Activated gamma-delta T cell (primary cell): ENCODE results near the gene ARHGEF1.

Experiments used
- DNase-seq: peaks from one replicate; lab custom pipeline; 2025; lab: John Stamatoyannopoulos, UW

ARHGEF1 gene

DNA sequence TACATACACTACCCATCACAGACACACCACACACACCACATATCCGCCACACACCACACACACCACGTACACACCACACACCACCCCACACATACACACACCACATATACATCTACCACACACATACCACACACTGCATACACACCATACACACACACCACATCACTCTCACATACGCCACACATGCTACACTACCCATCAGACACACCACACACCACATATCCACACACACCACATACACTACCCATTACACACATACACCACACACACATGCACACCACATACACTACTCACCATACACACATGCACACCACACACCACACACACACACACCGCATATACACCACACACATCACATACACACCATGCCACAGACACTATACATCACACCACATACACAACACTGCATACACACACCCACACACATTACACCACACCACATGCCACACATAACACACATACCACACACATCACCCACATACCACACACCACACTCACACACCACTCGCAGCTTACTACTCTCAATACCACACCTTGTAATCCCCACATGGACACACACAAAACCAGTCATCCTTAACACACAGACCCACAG, 35.8 kb downstream of the ARHGEF1 start:
- DNase-seq: no peak

DNA sequence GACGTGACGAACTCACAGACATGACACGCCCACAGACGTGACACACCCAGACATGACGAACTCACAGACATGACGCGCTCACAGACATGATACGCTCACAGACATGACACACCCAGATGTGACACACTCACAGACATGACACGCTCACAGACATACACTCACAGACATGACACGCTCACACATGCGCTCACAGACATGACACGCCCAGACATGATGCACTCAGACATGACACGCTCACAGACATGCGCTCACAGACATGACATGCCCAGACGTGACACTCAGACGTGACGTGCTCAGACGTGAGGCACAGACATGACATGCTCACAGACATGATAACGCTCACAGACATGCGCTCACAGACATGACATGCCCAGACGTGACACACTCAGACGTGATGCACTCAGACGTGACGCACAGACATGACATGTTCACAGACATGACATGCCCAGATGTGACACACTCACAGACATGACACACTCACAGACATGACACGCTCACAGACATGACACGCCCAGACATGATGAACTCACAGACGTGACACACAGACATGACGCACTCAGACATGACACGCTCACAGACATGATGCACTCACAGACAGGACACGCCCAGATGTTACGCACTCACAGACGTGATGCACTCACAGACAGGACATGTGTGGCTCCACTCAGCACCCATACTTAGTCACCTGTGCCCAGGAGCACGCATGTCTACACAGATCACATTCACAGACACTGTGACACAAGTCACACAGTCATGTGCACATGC, 37.1 kb downstream of the ARHGEF1 start:
- DNase-seq: no peak

GRCh38 chr19:41920882-41921576, 38.0 kb downstream of the ARHGEF1 start:
- no peak for DNase-seq

- no peak for DNase-seq
Observed at GRCh38 chr19:41921577-41922576, 38.9 kb downstream of the ARHGEF1 start.

DNA sequence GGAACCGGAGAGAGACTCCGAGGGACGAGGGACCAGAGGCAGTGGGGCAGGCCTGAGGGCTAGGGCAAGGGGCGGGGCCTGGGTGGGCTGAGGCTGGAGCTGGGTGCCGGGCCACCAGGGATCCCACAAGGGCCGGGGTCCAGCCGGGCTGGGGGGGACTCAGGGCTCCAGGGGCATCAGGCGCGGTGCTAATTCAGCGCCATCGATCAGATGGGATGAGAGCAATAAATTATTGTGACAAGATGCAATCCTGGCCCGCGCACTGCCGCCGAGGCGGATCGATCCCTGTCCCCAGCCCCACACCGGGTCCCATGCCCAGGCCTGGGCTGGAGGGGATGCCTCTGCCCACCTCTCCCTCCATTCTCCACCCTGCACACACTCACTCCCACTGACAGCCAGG, 39.6 kb downstream of the ARHGEF1 start:
- no peak for DNase-seq

- no peak for DNase-seq
Observed at GRCh38 chr19:41923045-41923788, 40.2 kb downstream of the ARHGEF1 start.

DNA sequence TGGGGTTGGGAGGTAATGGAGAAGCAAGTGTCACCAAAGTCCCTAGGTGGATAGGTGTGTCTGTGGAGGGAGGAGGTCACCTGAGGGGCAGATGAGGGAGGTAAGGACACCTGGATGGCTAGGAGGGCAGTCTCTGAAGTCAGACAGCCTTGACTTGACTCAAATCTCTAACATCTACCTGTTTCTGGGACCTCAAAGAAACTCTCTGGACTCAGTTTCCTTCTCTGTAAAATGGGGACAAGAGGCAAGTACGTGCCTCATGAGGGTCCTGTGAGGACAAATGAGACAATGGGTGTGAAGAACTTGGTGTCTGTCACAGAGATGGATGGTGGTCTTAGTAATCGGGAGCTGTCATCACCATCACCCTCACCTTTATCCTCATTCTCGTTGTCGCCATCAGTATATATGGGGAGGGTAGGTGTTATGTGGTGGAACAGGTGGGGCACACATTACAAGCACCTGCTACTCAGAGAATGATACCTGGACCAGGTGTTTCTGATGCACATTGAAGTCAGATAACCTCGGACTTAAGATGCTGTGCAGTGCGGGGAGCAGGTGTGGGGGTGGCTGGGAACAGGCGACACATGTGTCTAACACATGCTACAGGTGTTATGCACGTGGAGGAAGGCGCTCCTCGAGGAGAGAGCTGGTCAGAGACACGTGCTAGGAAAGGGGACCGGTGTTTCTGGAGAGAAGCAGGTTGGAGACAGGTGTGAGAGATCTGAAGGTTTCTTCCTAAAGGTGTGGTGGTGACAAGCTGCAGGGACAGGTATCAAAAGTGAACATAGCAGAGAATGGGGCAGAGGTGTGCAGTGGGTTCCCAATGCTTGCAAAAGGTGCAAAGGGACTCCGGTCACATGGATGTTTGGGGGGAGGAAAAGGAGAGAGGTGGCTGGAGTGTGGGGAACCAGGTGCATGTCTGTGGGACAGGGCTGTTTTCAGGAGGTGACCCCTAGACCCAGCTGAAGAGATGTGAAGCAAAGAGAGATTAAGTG, 41.5 kb downstream of the ARHGEF1 start:
- DNase-seq: no peak

- no peak for DNase-seq
Observed at GRCh38 chr19:41925208-41926003, 42.4 kb downstream of the ARHGEF1 start.

GRCh38 chr19:41926028-41926762, 43.2 kb downstream of the ARHGEF1 start:
- DNase-seq: no peak

DNA sequence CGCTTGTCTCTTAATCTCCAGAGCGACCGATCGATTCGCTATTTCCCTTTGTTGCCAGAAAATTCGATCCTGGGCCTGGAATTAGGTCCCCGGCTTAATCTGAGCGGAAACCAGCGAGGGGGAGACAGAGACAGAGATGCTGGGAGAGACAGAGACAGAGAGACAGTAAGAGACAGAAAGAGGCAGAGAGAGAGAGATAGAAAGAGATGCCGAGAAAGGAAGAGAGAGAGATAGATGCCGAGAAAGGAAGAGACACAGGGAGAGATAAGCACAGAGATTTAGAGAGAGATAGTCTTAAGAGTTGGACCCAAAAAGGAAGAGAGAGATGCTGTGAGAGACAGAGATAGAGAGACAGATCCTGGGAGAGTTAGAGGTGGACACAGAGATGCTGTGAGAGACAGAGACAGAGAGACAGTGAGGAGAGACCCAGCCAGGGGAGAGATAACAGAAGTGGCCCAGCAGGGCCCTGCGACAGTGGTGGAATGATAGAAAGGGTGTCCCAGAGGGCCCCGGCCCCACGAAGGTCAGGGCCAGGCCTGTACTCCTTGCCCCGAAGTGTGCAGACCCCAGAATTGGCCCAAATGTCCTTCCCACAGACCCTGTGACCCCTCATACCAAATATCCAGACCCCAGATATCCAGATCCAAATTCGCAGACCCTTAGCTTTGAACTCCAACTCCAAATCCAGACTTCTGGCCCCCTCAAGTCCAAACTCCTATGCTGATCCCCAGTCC, 43.9 kb downstream of the ARHGEF1 start:
- no peak for DNase-seq

GRCh38 chr19:41927497-41928192, 44.7 kb downstream of the ARHGEF1 start:
- DNase-seq: peak; percentile 33

DNA sequence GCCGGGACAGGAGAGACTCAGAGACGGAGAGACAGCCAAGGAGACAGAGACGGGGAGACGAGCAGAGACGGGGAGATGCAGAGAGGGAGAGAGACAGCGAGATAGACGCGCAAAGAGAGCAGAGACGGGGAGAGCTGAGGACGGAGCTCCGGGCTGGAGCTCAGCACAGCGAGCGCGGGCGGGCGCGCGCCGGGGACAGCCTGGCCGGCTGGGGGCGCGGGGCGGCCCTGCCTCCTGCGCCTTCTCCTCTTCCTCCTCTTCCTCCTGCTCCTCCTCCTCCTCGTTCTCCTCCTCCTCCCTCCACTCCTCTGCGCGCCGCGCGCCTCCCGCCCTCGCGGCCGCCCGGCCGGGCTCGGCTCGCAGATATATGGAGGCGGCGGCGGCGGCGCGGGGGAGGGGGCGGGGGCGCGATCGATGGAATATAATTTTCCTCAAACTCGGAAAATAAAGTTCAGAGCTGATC, 45.3 kb downstream of the ARHGEF1 start, which contains the start of gene ERFL:
Gene ERFL (minus strand): TSS at position 229 of the 463 bp plus-strand sequence. CDS start 15,530 bp downstream, outside the sequence.
- no peak for DNase-seq

GRCh38 chr19:41928754-41929535, 46.0 kb downstream of the ARHGEF1 start:
- no peak for DNase-seq

GRCh38 chr19:41929536-41930071, 46.6 kb downstream of the ARHGEF1 start:
- DNase-seq: no peak

- no peak for DNase-seq
Observed at GRCh38 chr19:41930322-41930722, 47.3 kb downstream of the ARHGEF1 start.
